Stimulated activated CD8-positive, alpha-beta memory T cell treated with anti-CD3 and anti-CD28 coated beads, Interleukin-4, amount 100 ng/mL, for 48 hours (primary cell): ENCODE results near the gene SERGEF.
"Not testable (repeated sequence)": the region's sequence is repeated elsewhere in the genome, so short reads cannot be mapped to it uniquely, and the experiment has no call there.

Experiments used
- DNase-seq: peaks from one replicate; pipeline ENCODE4 v3.0.0-alpha.2; 2020

The SERGEF gene

DNA sequence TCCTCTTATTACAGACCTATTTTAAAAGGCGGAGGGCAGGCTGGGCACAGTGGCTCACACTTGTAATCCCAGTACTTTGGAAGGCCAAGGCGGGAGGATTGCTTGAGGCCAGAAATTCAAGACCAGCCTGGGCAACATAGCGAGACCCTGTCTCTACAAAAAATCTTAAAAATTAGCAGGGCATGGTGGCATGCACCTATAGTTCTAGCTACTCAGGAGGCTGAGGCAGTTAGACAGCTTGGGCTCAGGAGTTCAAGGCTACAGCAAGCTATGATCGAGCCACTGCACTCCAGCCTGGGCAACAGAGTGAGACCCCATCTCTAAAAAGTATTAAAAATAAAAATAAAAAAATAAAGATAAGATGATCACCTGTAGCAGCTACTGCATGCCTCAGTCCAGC is 12.7 kb downstream of the SERGEF start:
- not testable (repeated sequence) for DNase-seq

DNA sequence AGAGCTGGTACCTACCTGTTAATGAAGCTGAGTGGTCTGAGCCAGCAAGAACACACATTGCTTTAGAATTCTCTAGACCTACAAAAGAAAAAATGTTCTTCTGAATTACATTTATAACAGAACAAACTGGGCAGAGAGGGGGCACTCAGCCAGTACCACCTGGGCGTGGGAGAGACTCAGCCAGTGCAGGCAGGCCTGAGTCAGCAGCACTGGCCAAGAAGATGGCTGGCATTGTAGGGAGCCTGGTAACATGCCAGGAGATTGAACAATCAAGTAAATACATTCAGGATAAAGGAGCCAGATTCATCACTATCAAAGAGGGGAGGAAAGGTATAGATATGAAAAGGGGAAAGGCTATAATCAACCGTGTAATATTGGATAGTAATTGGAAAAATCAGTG is 19.9 kb downstream of the SERGEF start:
- no peak for DNase-seq

DNA sequence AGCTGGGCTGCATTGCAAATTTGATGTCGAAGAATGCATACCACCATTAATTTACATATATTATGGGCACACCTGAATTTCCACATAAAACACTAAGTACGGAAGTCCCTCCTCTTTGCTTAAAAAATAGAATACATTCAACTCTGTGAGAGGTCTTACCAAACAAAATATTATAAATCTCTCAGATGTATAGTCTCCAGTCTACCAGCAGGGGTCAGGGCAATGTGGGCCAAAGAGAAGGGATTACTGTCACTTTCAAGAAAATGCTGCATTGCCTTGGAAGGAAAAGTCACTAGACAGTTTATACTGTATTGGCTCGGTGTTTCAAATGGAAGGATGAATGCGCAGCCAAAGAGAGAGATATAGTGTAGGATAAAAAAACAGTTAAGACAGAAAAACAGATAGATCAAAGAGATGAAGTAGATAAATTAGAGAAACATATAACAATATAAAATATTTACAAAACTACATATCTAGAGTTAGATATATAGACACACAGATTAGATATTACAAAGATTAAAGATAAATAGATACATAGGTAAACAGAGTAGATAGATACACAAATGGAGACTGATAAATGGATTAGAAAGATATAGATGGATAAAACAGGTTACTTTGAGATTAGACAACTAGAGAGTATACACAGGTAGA is 20.9 kb downstream of the SERGEF start:
- DNase-seq = peak; percentile 54

DNA sequence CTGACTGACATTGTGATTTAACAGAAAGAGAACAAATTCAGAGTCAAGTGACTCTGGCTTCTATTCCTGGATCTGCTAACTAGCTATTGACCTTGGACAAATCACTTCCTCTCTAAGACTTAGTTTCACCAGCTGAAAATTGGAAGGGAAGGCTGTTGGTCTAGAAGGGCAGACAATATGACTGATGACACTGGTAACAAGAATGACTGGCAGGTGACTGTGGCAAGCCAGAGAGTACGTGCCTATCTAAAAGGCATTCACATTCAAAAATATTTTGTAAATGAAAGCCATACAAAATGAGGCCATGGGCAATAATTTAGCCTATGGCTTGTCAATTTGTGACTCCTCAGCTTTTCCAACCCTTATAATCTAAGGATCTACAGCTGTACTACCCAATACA is 23.5 kb downstream of the SERGEF start:
- DNase-seq = no peak

DNA sequence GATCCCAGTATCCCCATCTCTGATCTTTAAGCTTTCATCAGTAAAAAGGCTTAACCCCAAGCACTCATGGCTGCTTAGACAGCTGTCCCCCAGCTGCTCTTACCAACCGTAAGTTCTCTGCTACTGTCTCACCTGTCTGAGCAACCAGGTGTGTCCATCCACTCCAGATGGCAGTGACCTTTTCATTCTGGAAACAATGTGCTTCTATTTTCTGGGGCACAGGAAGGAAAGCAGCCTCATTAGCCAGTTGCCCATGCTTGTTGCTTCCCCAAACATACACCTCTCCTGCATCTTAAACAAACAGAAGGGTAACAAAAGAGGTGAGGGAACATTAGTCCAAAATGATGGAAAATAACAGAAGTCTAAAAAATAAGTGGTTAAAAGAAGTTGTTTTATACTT is 24.4 kb downstream of the SERGEF start:
- DNase-seq = no peak

DNA sequence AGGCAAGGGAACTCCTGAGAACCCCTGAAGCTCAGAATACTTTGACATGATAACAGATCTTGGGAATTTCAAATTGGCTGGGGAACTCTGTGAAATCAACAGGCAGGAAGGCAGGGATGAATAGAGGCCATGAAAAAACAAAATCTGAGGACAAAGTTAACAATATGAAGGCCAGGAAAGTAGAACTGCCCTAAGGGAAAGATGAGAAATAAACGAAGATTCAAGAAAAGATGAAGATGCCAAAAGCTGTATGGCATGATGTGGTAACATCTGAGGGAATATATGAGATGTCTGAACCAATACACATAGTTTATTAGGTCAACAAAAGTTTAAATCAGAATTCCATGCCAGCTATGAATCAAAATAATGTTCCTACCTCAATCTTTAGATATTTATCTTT is 25.0 kb downstream of the SERGEF start:
- DNase-seq = no peak

DNA sequence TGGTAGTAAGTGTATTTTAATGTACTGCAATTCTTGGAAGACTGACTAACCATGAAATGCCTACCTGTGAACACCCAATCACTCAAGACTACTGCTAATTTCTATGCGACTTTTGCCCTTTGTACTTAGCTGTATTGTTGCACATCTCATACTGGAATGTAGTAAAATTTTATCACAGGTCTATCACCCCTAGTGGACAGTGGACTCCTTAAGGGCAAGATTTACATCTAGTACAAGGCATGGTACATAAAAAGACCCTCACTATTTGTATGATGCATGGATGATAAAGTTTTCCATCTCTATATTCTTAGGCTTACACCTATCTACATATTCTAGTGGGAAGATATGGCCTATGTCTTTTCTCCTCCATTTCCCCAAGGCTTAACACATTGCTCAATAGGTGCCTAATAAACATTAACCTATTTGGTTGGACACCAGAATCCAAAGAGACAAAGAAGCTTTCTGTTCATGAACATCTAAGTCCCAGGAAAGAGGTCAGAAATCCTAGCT is 26.1 kb downstream of the SERGEF start:
- no peak for DNase-seq

DNA sequence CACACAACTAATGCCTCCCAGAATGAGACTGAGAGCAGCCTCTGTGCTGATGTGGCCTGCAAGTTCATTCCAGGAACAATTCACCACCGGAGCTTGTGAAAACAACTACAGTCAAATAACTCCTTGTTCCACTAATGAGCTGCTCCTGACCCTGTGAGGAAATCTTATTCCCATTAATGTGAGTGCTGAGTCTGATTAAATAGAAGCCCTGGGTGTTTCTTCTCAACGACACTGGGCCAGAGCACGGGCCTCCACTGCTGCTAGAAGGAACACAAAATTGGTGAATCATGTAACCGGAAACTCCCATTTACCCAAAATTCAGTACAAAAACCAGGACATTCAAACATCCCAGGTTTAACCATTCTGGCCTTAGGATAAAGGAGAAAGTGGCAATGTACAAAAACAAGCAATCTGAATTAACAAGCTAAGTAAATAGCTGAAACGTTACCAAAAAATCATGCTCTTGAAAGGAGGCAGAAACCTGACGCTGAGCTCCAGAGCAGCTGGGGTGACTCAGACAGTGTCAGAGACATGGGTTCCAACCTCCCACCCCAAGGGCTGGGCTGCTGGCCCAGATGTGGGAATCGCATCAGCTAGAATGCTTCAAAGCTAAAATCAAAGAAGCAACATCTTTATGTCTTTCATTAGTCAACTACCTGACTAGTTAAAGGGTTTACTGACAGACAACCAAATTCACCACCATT is 26.7 kb downstream of the SERGEF start:
- no peak for DNase-seq

DNA sequence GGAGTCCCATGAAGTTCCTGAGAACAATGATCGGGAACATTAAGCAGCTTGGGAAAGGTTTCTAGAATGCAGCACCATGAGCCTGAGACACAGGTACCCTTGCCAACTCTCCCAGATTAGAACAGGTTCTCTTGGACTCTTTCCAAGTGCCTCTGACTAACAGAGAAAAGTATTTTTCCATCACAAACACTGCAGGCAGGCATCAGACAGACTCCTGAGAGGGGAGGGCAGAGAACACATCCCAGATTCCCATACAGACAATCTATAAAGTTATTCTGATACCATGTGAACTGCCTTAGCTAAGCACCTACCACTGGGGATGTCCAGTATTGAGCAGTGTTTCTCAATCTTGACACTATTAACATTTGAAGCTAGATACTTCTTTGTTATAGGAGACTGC is 27.3 kb downstream of the SERGEF start:
- DNase-seq = no peak

DNA sequence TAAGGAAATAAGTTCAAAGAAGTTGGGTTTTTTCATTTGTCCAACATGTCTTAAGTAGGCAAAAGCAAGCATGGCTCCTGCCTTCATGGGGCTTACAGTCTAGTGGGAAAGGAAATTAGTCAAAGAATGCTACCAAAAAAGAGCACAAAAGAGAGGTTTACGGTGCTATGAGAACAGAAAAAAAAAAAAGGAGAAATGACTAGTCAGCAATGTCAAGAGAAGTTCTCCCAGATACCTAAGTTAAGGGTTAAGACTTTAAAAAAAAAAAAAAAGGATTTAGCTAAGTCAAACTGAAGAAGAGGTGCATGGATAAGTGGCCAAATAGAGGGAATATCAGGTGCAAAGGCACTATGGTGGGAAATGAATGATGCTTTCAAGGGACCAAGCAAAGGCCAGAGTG is 29.3 kb downstream of the SERGEF start:
- DNase-seq = no peak

DNA sequence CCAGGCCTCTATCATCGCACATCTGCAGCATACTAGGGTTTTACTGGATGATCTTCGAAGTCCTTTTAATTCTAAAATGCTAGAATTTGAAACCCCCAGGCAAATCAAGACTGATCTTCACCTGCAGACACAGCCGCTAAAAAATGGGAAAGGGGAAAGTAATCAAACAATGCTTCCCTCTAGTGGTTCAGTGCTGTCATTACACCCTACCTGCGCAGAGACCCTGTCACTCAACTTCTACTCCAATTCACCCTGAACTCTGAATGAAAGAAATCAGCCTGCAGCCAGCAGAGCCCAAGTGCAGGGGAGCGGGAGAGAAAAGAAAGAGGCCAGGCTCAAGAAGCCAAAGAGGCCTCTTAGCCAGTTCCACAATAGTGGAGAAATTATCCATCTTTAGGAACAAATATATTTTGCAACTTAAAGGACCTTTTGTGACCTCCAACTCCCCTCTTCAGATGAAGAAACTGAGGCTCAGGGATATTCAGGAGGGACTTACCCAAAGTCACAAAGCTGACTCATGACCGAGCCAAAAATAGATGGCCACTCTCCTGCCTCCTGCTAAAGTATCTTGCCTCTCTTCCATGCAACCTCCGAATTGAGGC is 33.0 kb downstream of the SERGEF start:
- peak; percentile 40 for DNase-seq

DNA sequence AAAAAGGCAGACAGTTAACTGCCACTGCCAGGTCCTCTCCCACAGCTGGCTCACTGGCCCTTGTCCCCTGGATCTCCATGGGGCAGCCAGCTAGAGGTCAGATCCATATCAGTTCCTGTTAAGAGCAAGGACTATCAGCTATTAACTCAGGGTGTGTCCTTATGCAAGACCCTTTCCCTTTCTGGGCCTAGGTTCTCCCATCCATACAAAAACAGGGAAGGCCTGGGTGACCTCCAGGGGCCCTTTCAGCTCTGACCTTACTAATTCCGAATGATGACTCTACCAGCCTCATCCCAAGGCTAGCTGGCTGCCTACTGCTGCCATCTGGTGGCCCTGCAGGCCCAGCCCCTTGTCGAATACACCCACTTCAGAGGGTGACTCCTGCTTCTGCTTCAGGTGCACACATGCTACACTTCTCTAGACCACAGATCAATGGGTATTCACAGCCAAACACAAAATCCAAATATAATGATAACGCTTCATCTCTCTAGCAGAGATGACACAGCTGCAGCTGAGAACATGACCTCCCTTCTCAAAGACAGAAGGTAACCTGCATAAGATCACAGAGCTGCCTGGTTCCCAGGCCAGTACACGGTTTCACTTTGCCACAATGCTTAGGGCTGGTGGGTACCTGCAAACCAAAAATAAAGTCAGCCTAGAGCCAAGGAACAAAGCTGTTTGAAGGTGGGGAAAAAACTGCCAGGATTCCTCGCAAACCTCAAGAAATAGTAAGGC is 34.1 kb downstream of the SERGEF start:
- peak; percentile 37 for DNase-seq

DNA sequence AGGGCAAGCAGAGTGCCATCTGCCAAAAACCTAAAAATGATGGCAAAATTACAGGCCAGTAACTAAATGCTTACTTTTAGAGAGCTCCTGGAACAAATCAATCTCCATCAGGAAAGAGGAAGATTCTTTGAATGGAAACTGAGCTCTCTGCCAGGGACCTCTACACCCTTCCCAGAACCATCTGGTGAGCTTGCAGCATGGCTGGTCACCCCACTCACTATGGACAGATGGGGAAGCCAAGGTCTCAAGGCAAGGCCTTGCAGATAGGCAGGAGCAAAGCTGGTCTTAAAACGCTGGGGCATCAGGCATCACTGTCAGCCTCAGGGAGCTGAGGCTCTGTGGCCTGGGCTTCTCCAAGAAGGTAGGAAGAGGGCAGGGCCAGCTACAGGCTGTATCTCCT is 36.2 kb downstream of the SERGEF start:
- DNase-seq = no peak

DNA sequence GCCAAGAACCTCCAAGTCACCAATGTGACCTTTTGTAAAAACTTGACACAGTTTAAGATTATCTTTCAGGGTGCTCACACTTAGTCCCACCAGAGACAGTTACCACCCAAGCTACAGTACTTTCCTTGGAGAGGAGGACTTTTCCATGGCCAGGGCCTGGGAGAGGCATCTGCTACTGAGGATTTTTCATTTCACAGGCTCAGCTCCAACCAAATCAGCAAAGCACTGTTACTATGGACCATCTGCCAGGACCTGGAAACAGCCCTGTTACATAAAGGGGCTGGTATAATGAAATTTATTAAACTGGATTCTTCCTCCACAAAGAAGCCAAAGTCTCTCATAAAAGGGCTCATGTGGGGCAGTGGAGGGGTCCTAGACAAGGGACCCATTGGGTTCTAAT is 38.6 kb downstream of the SERGEF start:
- DNase-seq = no peak

DNA sequence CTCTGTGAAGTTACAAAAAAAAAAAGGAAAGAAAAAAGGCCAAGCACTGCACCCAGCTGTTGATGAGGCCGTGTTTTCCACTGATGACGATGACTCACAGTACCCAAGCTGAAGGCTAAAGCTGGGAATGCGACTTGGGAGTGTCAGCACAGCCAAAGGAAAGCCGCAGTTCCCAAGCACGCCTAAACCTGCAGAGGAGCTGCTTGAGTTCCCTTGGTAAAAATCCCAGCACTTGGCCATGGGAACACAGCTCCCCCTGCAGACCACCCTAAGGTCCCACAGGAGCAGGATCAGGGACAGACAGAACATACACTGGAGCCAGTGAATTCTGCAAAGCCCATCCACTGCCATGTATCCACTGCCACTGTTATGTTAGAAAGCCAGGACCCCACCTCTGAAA is 39.9 kb downstream of the SERGEF start:
- DNase-seq = peak; percentile 28

DNA sequence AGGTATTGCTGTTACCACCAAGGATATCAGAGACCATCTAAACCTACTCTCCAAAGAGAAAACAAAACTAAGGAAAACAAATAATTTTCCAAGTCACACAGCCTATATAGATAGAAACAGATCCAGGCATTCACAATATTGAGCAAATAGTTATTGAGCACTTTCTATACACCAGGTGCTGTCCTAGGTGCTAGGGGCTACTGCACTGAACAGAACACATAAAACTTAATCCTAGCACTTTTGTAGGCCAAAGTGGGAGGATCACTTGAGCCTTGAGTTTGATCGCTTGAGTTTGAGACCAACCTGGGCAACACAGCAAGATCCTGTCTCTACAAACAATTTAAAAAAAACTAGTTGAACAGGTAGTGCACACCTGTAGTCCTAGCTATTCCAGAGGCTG is 44.6 kb downstream of the SERGEF start:
- no peak for DNase-seq

DNA sequence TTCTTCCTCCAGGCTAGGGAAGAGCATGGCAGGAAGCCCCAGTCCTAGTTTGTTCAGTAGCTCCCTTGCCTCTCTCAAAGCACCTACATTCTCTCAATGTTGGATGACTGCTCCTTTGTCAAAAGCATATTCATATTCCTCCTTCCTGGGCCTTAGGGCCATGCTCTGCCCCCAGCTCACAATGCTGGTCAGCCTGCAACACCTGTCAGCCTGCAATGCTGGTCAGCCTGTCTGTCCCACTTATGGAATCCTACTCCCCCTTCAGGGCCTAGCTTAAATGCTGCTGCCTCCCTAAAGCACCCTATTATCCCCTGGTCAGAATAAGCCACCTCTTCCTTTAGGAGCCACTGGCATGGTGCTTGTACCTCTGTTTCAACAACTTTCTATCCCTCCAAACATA is 45.2 kb downstream of the SERGEF start:
- no peak for DNase-seq

DNA sequence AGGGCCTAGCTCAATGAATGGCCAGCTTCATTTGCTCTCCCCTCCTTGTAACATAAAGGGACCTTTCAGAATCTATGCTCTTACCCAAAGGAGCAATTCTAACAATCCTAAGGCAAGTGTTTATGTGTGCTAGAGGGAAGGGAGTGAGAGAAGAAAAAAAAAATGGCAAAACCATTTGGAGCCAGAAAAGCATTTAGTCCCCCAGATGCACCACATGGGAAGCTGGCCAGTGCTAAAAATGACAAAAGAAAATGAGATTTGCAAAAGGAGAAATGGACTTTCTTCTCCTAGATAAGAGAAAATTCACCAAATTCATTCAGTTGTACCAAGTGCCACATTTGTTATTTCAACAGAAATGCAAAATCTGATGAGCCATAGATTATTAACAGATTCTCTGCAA is 52.8 kb downstream of the SERGEF start:
- no peak for DNase-seq

DNA sequence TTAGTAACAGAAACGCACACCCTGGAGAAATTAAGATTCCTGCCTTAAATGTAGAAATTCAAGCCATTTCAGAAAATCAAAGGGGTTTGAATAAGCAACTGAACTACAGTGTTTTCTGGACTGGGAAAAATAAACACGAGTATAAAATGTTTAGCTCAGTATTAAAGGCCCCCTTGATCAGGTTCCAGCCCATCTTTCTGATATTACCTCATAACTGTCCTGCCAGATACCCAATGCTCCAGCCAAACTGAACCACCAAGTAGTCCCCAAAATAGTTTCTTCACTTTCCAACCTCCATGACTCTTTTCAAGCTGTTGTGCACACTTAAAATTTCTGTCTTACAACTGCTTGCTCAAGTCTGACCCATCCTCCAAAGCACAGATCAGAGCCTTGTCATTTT is 54.4 kb downstream of the SERGEF start:
- DNase-seq = no peak

DNA sequence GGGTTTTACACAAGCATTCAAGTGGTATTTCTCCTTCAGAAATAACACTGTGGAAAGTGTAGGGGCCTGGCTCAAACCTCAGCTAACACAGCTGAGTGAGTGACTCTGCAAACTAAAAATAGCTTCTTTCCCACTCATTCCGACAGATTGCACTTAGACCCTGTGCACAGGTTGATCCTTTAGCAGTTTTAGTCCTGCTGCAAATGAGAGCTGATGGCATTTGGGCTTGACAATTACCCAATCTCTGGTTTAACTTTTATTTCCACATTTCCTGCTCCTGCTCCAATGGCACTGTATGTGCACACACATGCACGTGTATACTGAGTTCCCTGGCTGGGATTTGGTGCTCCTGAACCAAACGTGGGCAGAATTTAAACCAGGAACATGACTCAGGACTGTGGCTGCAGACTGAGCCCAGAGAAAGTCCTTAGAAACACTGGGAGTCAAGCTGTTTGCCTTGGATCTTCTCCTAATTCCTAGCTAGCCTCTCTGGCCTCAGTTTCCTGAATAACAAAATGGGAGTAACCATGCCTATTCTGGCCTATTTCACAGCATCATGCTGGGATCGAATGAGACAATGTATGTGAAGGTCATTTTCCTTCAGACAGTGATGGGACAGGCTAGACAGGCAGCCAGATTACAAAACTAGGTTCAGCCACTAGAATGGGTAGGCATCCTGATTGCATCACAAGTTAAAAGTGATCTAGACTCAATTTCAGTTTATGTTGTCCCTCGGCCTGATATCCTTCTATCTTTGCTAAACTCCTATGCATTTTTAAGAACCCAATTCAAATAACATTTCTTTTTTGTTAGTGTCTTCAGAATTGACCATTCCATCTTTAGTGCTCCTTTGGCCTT is 58.2 kb downstream of the SERGEF start:
- DNase-seq = no peak

DNA sequence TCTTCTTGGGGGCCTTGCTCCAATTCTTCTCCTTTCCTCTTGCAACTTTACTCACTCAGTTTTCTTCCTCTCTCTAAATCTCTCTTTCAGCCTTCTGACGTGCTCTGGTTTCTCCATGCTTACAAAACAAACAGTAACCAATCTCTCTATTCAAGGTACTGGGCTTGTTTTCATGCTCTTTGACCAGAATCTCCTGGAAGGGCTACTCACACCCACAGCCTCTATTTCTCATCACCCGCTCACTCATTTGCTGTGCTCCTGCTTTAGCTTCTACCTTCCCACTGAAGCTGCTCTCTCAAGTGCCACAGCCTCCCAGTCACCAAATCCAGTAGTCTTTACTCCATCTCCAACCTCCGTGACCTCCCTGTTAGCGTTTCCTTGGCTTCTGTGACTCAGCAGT is 60.4 kb downstream of the SERGEF start:
- DNase-seq = no peak

DNA sequence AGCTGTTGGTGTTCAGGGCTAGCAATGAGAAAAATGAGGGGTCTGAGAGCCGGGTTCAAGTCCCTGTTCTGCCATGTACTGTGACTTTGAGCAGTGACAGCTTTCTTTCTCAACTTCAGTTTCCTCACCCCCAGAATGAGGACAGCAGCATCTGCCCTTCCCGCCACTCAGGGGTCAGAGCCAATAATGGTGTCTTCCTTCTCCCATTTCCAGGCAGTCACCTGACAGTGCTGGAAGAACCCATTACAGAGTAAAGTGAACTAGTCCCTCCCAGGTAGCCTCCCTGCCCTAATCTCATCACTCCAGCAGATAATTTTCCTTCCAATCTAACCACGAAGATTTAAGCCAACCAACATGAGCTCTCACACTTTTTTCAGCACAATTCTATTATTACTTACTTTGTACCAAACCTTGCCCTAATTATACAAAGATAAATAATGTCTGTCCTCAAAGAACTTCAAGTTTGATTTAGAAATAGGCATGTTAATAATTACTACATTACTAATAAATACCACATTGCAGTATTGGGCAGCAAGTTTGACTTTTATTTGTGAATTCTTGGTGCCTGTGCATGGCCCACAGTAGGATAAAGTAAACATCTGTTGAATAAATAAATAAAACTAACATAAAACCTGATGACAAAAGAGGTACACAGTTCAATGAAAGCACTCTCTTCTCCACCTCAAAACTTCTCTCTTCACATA is 61.0 kb downstream of the SERGEF start:
- DNase-seq = no peak
